Progenitor cell of endocrine pancreas (in vitro differentiated cells): ENCODE results near the gene ADARB2. TPM values are rescaled to one million over a fixed set of nuclear protein-coding genes. Genes with fewer than 3 reads are reported as not detected.

Source experiments
- DNase-seq: peaks from one replicate; pipeline ENCODE4 v3.0.0; 2021; ENCODE audit warnings: low spot score; ENCODE audit not compliant: unreplicated experiment
- H3K27ac Mint-ChIP-seq: 2 replicates; pipeline ENCODE4 v1.8.0; 2021; ENCODE audit warnings: mild to moderate bottlenecking, moderate library complexity, mixed read lengths
- H3K27me3 Mint-ChIP-seq: 2 replicates; pipeline ENCODE4 v1.8.0; 2021; ENCODE audit warnings: mixed read lengths
- H3K36me3 Mint-ChIP-seq: 2 replicates; pipeline ENCODE4 v1.8.0; 2022; ENCODE audit warnings: mixed read lengths; ENCODE audit not compliant: insufficient read depth
- H3K4me1 Mint-ChIP-seq: 2 replicates; pipeline ENCODE4 v1.8.0; 2021; ENCODE audit warnings: low read depth, mixed read lengths
- H3K4me3 Mint-ChIP-seq: 2 replicates; pipeline ENCODE4 v1.8.0; 2021; ENCODE audit warnings: low read depth, mild to moderate bottlenecking, moderate library complexity, mixed read lengths
- H3K9me3 Mint-ChIP-seq: 2 replicates; pipeline ENCODE4 v1.8.0; 2021; ENCODE audit warnings: low read depth, mixed read lengths
- total RNA-seq: library from RNA; stranded (reverse); gene quantifications from 2 replicates; pipeline ENCODE4 v1.2.1, GENCODE V29; 2021
- TF ChIP-seq, protein P1 (sequence below): fragments of 200-600 bp; sonication (generic); IDR thresholded peaks from one replicate; pipeline ENCODE4 v1.5.0; 2021; ENCODE audit warnings: antibody characterized with exemption, mild to moderate bottlenecking; ENCODE audit not compliant: unreplicated experiment

ADARB2 gene
- total RNA-seq, 1 donor from 2014 or later, result 1.3 TPM

DNA sequence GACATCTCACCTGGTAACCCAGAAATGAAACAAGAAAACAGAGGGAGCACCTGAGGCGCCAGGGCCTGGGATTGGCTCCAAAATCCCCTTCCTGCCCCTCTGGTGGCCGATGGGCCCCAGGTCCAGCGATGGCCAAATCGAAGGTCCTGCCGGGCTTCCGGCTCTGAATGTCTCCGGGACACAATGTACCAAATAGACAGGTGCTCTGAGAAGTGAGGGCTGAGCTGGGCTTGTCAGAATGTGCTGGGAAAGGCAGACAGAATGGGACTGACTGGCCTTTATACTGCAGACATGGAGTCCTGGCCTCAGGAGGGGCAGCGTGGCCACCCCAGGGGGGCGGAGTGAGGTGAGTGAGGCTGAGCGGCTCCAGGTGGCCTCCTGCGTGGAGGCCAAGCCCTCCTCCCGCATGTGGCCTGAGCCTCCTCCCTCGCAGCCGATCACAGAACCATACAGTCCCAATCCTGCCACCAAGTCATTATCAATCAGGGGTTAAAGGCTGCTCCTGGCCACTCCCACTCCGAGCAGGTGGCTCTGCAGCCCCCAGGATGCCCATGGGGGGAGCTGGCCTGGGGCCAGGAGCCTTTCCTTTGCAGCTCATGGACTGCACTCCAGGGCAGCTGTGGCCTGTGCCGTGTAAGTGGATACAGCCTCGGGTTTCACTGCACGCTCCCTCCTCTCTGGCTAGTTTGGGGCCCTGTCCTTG lies 185.5 kb downstream of the ADARB2 start:
- peaks cover 12% of the 10 kb centered on the region for H3K4me1 Mint-ChIP-seq
- no peak for DNase-seq
- H3K27ac Mint-ChIP-seq, result no peak overlapping the region
- H3K9me3 Mint-ChIP-seq, result no peaks in the 10 kb centered on the region
- peaks cover 11% of the 10 kb centered on the region for H3K27me3 Mint-ChIP-seq
- TF ChIP-seq, protein P1, sequence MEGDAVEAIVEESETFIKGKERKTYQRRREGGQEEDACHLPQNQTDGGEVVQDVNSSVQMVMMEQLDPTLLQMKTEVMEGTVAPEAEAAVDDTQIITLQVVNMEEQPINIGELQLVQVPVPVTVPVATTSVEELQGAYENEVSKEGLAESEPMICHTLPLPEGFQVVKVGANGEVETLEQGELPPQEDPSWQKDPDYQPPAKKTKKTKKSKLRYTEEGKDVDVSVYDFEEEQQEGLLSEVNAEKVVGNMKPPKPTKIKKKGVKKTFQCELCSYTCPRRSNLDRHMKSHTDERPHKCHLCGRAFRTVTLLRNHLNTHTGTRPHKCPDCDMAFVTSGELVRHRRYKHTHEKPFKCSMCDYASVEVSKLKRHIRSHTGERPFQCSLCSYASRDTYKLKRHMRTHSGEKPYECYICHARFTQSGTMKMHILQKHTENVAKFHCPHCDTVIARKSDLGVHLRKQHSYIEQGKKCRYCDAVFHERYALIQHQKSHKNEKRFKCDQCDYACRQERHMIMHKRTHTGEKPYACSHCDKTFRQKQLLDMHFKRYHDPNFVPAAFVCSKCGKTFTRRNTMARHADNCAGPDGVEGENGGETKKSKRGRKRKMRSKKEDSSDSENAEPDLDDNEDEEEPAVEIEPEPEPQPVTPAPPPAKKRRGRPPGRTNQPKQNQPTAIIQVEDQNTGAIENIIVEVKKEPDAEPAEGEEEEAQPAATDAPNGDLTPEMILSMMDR, result no peak
- no peaks in the 10 kb centered on the region for H3K36me3 Mint-ChIP-seq
- H3K4me3 Mint-ChIP-seq, result no peak overlapping the region

DNA sequence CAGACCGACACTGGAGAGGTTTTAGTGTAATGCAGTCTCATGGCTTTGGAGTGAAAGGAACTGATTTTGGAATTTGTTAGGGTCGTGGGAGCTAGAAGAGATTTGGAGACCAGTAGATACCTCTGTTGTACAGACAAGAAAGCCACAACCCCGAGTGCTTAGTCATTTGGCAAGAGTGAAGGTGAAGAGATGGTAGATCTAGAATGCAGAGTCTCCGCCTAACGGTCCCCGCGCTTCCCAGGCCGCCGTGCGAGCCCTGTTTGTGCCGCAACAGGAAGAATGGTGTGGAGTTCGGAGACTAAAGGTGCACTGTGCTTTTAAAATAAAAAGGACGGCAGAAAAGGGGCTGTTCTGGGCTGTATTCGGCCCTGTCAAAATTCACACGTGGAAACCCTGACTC lies 186.7 kb downstream of the ADARB2 start:
- no peaks in the 10 kb centered on the region for H3K36me3 Mint-ChIP-seq
- H3K27ac Mint-ChIP-seq, result no peak overlapping the region
- no peaks in the 10 kb centered on the region for H3K9me3 Mint-ChIP-seq
- peaks cover 12% of the 10 kb centered on the region for H3K4me1 Mint-ChIP-seq
- peaks cover 12% of the 10 kb centered on the region for H3K27me3 Mint-ChIP-seq
- TF ChIP-seq, protein P1, result no peak
- no peak for DNase-seq
- H3K4me3 Mint-ChIP-seq, result no peak overlapping the region

DNA sequence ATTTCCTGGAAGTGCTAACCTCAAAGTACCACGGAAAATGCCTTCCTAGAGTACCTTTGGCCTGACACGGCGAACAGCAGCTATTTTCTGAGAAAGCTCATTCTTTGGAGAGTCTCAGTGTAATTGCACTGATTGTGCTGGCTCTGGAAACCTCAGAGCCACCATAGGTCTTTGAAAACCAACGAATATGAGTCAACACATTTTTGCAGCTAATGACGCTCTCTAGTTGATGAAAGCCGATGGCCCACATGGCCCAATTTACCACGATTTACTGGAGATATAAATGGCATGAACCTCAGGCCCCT lies 187.1 kb downstream of the ADARB2 start:
- H3K27ac Mint-ChIP-seq, result peak overlapping the region; percentile 10
- TF ChIP-seq, protein P1, result no peak
- no peaks in the 10 kb centered on the region for H3K9me3 Mint-ChIP-seq
- H3K27me3 Mint-ChIP-seq, result peaks cover 14% of the 10 kb centered on the region
- no peak for DNase-seq
- H3K36me3 Mint-ChIP-seq, result no peaks in the 10 kb centered on the region
- H3K4me1 Mint-ChIP-seq, result peaks cover 12% of the 10 kb centered on the region
- H3K4me3 Mint-ChIP-seq, result no peak overlapping the region

- peaks cover 14% of the 10 kb centered on the region for H3K27me3 Mint-ChIP-seq
- H3K4me1 Mint-ChIP-seq, result peaks cover 12% of the 10 kb centered on the region
- H3K4me3 Mint-ChIP-seq, result no peak overlapping the region
- no peak for DNase-seq
- TF ChIP-seq, protein P1, result no peak
- H3K9me3 Mint-ChIP-seq, result no peaks in the 10 kb centered on the region
- no peaks in the 10 kb centered on the region for H3K36me3 Mint-ChIP-seq
- H3K27ac Mint-ChIP-seq, result peak overlapping the region; percentile 10
These were observed 187.6 kb downstream of the ADARB2 start for GRCh38 chr10:1549591-1550290.

- Mint-ChIP-seq H3K27me3 (peaks cover 14% of the 10 kb centered on the region), H3K4me3 (no peak overlapping the region), H3K4me1 (peaks cover 12% of the 10 kb centered on the region), H3K36me3 (no peaks in the 10 kb centered on the region), H3K27ac (no peak overlapping the region), H3K9me3 (no peaks in the 10 kb centered on the region)
- TF ChIP-seq, protein P1, result no peak
- no peak for DNase-seq
These were observed 188.7 kb downstream of the ADARB2 start for GRCh38 chr10:1548596-1548995.
